Caco-2 (cell line): ENCODE measurements around the gene ZNF695. TPM values are rescaled to one million over a fixed set of nuclear protein-coding genes. Genes with fewer than 3 reads are reported as not detected.

Experiments
- BruUV-seq: library from RNA; stranded (reverse); fragments of 400-500 nt; replicated peaks from 2 replicates; lab custom pipeline; 2021; lab: Mats Ljungman, UMichigan
- CTCF ChIA-PET: fragments of 300-600 bp; sonication (Branson Sonifier 250); formaldehyde crosslinking; loops from one replicate; lab custom pipeline; 2022; ENCODE audit warnings: antibody characterized with exemption; lab: Charles Lee
- POLR2A ChIA-PET: fragments of 300-600 bp; sonication (Branson Sonifier 250); formaldehyde crosslinking; loops from one replicate; lab custom pipeline; 2022; ENCODE audit warnings: antibody characterized with exemption; lab: Charles Lee
- DNase-seq, 2 experiments: peaks; one replicate each; pipeline versions ENCODE4 v3.0.0 to v3.0.0-alpha.2; 2020 to 2022
- H3K27me3 ChIP-seq: replicated peaks from 2 replicates; pipeline ENCODE4 v1.6.0; 2011; ENCODE audit warnings: low read length; ENCODE audit not compliant: control insufficient read depth, insufficient read depth
- H3K36me3 ChIP-seq: 2 replicates; pipeline ENCODE4 v1.5.1; 2011; ENCODE audit warnings: low read length; ENCODE audit not compliant: control insufficient read depth, insufficient read depth
- H3K4me1 ChIP-seq: fragments of 250-450 bp; sonication (Bioruptor Pico); 2 replicates; pipeline ENCODE4 v1.5.1; 2020; ENCODE audit warnings: mild to moderate bottlenecking
- H3K4me3 ChIP-seq: 2 replicates; pipeline ENCODE4 v1.5.1; 2011; ENCODE audit warnings: low read depth, mild to moderate bottlenecking, control low read depth, low read length
- H3K9me3 ChIP-seq: fragments of 250-450 bp; sonication (Bioruptor Pico); 2 replicates; pipeline ENCODE4 v1.5.1; 2020; ENCODE audit warnings: mild to moderate bottlenecking, moderate library complexity
- H3K27ac Mint-ChIP-seq: one replicate; pipeline ENCODE4 v1.8.0; 2022; ENCODE audit warnings: mixed read lengths; ENCODE audit not compliant: unreplicated experiment
- H3K27me3 Mint-ChIP-seq: one replicate; pipeline ENCODE4 v1.8.0; 2022; ENCODE audit warnings: mixed read lengths; ENCODE audit not compliant: insufficient read depth, unreplicated experiment
- H3K36me3 Mint-ChIP-seq: one replicate; pipeline ENCODE4 v1.8.0; 2022; ENCODE audit warnings: mild to moderate bottlenecking, mixed read lengths; ENCODE audit not compliant: insufficient read depth, unreplicated experiment
- H3K4me1 Mint-ChIP-seq: one replicate; pipeline ENCODE4 v1.8.0; 2022; ENCODE audit warnings: low read depth, mixed read lengths; ENCODE audit not compliant: unreplicated experiment
- H3K4me3 Mint-ChIP-seq: one replicate; pipeline ENCODE4 v1.8.0; 2022; ENCODE audit warnings: mild to moderate bottlenecking, moderate library complexity, mixed read lengths; ENCODE audit not compliant: unreplicated experiment
- H3K9me3 Mint-ChIP-seq: one replicate; pipeline ENCODE4 v1.8.0; 2022; ENCODE audit warnings: mixed read lengths; ENCODE audit not compliant: unreplicated experiment
- intact Hi-C: fragments of 100-400 bp; cut with micrococcal nuclease; formaldehyde crosslinking; loops from one replicate; pipeline ENCODE4 v1.10.0; 2022; ENCODE audit not compliant: unreplicated experiment
- total RNA-seq: library from RNA; stranded (reverse); gene quantifications from 2 replicates; pipeline ENCODE4 v1.2.3, GENCODE V29; 2022
- TF ChIP-seq, protein P1 (sequence below), 2 experiments: fragments of 200-600 bp in 1 of 2; IDR thresholded peaks; 1 replicate in 1 of 2; 2 replicates in 1 of 2; pipeline versions ENCODE4 v1.5.1 to v1.8.0; 2011 to 2022; ENCODE audit warnings: antibody characterized with exemption in 1 of 2, control low read depth in 1 of 2, inconsistent platforms in 1 of 2, low read depth in 1 of 2, low read length in 1 of 2, mild to moderate bottlenecking in 1 of 2, moderate library complexity in 1 of 2; ENCODE audit not compliant: insufficient read depth in 1 of 2, severe bottlenecking in 1 of 2, unreplicated experiment in 1 of 2

Gene ZNF695
- total RNA-seq, 1 experiment from 2014 or later, result 25.2 TPM

- H3K27ac Mint-ChIP-seq, result no peak overlapping the region
Observed at GRCh38 chr1:246978281-246978680, 29.6 kb downstream of the ZNF695 start.

GRCh38 chr1:246971969-246972368 lies 35.9 kb downstream of the ZNF695 start:
- CTCF ChIA-PET, result no interaction called here
- intact Hi-C loops, result no loop called here

More at GRCh38 chr1:246978281-246978680, 29.6 kb downstream of the ZNF695 start:
- Histone ChIP-seq H3K4me1 (no peaks in the 10 kb centered on the region), H3K9me3 (peaks cover 32% of the 10 kb centered on the region), H3K4me3 (no peak overlapping the region), H3K27me3 (no peaks in the 10 kb centered on the region), H3K36me3 (peaks cover 4% of the 10 kb centered on the region)
- Mint-ChIP-seq H3K4me3 (no peak overlapping the region), H3K36me3 (peaks cover 76% of the 10 kb centered on the region), H3K27me3 (no peaks in the 10 kb centered on the region), H3K4me1 (no peaks in the 10 kb centered on the region), H3K9me3 (peaks cover 72% of the 10 kb centered on the region)
- intact Hi-C loops, result no loop called here
- DNase-seq, result no peak
- ChIA-PET POLR2A (no interaction called here), CTCF (no interaction called here)
- TF ChIP-seq, protein P1, sequence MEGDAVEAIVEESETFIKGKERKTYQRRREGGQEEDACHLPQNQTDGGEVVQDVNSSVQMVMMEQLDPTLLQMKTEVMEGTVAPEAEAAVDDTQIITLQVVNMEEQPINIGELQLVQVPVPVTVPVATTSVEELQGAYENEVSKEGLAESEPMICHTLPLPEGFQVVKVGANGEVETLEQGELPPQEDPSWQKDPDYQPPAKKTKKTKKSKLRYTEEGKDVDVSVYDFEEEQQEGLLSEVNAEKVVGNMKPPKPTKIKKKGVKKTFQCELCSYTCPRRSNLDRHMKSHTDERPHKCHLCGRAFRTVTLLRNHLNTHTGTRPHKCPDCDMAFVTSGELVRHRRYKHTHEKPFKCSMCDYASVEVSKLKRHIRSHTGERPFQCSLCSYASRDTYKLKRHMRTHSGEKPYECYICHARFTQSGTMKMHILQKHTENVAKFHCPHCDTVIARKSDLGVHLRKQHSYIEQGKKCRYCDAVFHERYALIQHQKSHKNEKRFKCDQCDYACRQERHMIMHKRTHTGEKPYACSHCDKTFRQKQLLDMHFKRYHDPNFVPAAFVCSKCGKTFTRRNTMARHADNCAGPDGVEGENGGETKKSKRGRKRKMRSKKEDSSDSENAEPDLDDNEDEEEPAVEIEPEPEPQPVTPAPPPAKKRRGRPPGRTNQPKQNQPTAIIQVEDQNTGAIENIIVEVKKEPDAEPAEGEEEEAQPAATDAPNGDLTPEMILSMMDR (IDR thresholded peaks at IDR 0.05; ENCODE audit: insufficient read depth in 1 of 2, low read depth in 1 of 2, low read length in 1 of 2, severe bottlenecking in 1 of 2, unreplicated experiment in 1 of 2), result no peak
- no TSS peak for BruUV-seq

GRCh38 chr1:246971090-246971721 lies 36.7 kb downstream of the ZNF695 start:
- BruUV-seq, result no TSS peak
- H3K4me1 Mint-ChIP-seq, result no peaks in the 10 kb centered on the region
- no peaks in the 10 kb centered on the region for H3K27me3 Mint-ChIP-seq
- Histone ChIP-seq H3K4me3 (no peak overlapping the region), H3K27me3 (no peaks in the 10 kb centered on the region), H3K9me3 (peaks cover 31% of the 10 kb centered on the region), H3K36me3 (no peaks in the 10 kb centered on the region), H3K4me1 (no peaks in the 10 kb centered on the region)
- H3K36me3 Mint-ChIP-seq, result peaks cover 35% of the 10 kb centered on the region
- peaks cover 63% of the 10 kb centered on the region for H3K9me3 Mint-ChIP-seq
- peak in 1 of 2 experiments; percentile 41 for DNase-seq
- ChIA-PET CTCF (interaction anchor here (0.7 kb wide), 1 partner anchor 1271 kb away, joined by 3 read pairs; no protein-coding TSS in a partner anchor), POLR2A (no interaction called here)
- H3K4me3 Mint-ChIP-seq, result no peak overlapping the region
- TF ChIP-seq, protein P1 (IDR thresholded peaks at IDR 0.05; ENCODE audit: insufficient read depth in 1 of 2, low read depth in 1 of 2, low read length in 1 of 2, severe bottlenecking in 1 of 2, unreplicated experiment in 1 of 2), result peak; percentile 9 to 37
- intact Hi-C loops, result no loop called here
- no peak overlapping the region for H3K27ac Mint-ChIP-seq

More at GRCh38 chr1:246971969-246972368, 35.9 kb downstream of the ZNF695 start:
- TF ChIP-seq, protein P1 (IDR thresholded peaks at IDR 0.05; ENCODE audit: insufficient read depth in 1 of 2, low read depth in 1 of 2, low read length in 1 of 2, severe bottlenecking in 1 of 2, unreplicated experiment in 1 of 2), result no peak
- no peaks in the 10 kb centered on the region for H3K36me3 ChIP-seq
- H3K4me3 ChIP-seq, result no peak overlapping the region
- Mint-ChIP-seq H3K9me3 (peaks cover 62% of the 10 kb centered on the region), H3K27ac (no peak overlapping the region), H3K4me3 (no peak overlapping the region), H3K4me1 (no peaks in the 10 kb centered on the region), H3K36me3 (peaks cover 35% of the 10 kb centered on the region), H3K27me3 (no peaks in the 10 kb centered on the region)
- no peaks in the 10 kb centered on the region for H3K27me3 ChIP-seq
- DNase-seq, result no peak
- no peaks in the 10 kb centered on the region for H3K4me1 ChIP-seq
- POLR2A ChIA-PET, result no interaction called here
- BruUV-seq, result no TSS peak
- H3K9me3 ChIP-seq, result peaks cover 31% of the 10 kb centered on the region
